GM19351 (cell line): ENCODE data around the gene PEMT.
"Not testable (repeated sequence)": the region's sequence is repeated elsewhere in the genome, so short reads cannot be mapped to it uniquely, and the experiment has no call there.

Experiments
- ATAC-seq: cut with Tn5 transposase; IDR thresholded peaks from one replicate; pipeline ENCODE4 v1.9.1; 2021; ENCODE audit warnings: mild to moderate bottlenecking, moderate library complexity; ENCODE audit not compliant: unreplicated experiment

PEMT gene

GRCh38 chr17:17491546-17491988 lies 99.9 kb downstream of the PEMT start:
- ATAC-seq: no peak

- ATAC-seq: no peak
These were observed 100.5 kb downstream of the PEMT start for GRCh38 chr17:17491031-17491471.

GRCh38 chr17:17487998-17488397 lies 103.5 kb downstream of the PEMT start:
- ATAC-seq: no peak

- not testable (repeated sequence) for ATAC-seq
These were observed 105.1 kb downstream of the PEMT start for GRCh38 chr17:17486416-17486815.

GRCh38 chr17:17485420-17485819 lies 106.1 kb downstream of the PEMT start:
- ATAC-seq: no peak

GRCh38 chr17:17484451-17484899 lies 107.0 kb downstream of the PEMT start:
- ATAC-seq: no peak

- ATAC-seq: no peak
These were observed 109.6 kb downstream of the PEMT start for GRCh38 chr17:17481860-17482259.

GRCh38 chr17:17480593-17481148 lies 110.8 kb downstream of the PEMT start:
- no peak for ATAC-seq

- no peak for ATAC-seq
These were observed 112.3 kb downstream of the PEMT start for GRCh38 chr17:17479209-17479608.

GRCh38 chr17:17476865-17477467 lies 114.5 kb downstream of the PEMT start, which contains the start of gene MED9:
Gene MED9, plus strand, starts transcription at chr17:17477000. Its CDS starts 42 bp downstream, at chr17:17477042.
- peak; percentile 73 for ATAC-seq

- ATAC-seq: no peak
These were observed 117.2 kb downstream of the PEMT start for GRCh38 chr17:17474341-17474740.

GRCh38 chr17:17472333-17472920 lies 119.1 kb downstream of the PEMT start:
- ATAC-seq: no peak

- ATAC-seq: no peak
These were observed 121.5 kb downstream of the PEMT start for GRCh38 chr17:17469996-17470395.

GRCh38 chr17:17469358-17469757 lies 122.2 kb downstream of the PEMT start:
- ATAC-seq: no peak

- ATAC-seq: no peak
These were observed 123.1 kb downstream of the PEMT start for GRCh38 chr17:17468217-17469010.

GRCh38 chr17:17467720-17468119 lies 123.8 kb downstream of the PEMT start:
- no peak for ATAC-seq

- ATAC-seq: no peak
These were observed 124.5 kb downstream of the PEMT start for GRCh38 chr17:17467016-17467415.

- no peak for ATAC-seq
These were observed 125.0 kb downstream of the PEMT start for GRCh38 chr17:17466511-17466910.

GRCh38 chr17:17465878-17466277 lies 125.6 kb downstream of the PEMT start:
- ATAC-seq: not testable (repeated sequence)

GRCh38 chr17:17463821-17464220 lies 127.7 kb downstream of the PEMT start:
- no peak for ATAC-seq

GRCh38 chr17:17462048-17462824 lies 129.3 kb downstream of the PEMT start:
- no peak for ATAC-seq
